ENCODE data around the gene SLC66A2.
"Not testable (repeated sequence)": the region's sequence is repeated elsewhere in the genome, so short reads cannot be mapped to it uniquely, and the experiment has no call there.

Gene SLC66A2

DNA sequence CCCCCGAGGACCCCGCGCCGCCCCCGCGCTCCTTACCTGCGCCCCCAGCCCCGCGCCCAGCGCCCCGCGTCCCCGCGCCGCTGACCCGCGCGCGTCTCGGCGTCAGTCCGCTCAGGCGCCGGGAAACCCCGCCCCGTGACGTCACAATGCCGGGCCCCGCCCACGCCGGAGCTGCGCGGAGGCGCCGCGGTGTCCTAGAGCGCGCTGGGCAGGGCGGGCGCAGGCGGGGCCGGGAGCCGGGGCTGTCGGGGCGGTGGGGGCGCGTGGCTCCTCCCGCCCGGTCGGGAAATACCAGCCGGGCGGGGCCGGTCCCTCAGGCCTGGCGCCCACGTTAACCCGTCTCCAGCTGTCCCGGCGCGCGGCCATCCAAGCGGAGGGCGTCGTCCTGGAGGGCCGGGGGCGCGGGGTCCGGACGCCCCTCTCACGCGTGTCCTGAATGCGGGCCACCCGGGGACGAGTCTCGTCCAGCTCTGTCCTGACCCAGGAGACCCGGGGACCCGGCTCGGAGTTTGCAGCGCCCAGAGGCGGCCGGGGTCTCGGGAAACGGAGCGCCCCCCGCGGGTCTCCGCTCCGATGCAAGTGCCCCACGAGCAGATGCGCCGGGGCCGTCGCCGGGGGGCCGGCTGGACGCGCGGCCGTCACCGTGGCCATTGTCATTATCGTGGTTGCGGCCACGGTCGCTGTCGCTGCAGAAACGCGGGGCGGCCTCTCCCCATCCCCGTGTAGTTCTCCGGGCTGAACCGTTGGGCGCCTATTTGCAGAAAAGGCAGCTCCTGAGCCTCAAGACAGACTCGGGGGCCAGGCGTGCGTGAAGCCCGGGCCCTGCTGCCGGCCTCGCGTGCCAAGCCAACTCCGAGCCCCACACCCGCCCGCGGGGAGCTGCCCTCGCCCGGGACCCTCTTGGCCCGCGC lies at the start of gene SLC66A2:
SLC66A2 (minus strand) TSS at position 109 of the 911 bp plus-strand sequence. CDS start 727 bp downstream, outside the sequence.
- peak; percentile 91 for DNase-seq (ENCODE audit: low spot score)

DNA sequence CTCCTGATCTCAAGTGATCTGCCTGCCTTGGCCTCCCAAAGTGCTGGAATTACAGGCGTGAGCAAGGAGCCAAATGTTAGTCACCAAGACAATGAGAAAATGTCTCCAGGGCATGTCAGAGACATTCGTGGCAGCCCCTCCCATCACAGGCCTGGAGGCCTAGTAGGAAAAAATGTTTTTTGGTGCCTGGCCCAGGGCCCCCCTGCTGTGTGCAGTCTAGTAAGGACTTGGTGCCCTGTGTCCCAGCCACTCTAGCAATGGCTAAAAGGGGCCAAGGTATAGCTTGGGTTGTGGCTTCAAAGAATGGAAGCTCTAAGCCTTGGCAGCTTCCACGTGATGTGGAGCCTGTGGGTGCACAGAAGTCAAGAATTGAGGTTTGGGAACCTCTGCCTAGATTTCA lies 49.4 kb upstream of the SLC66A2 start:
- no peak for DNase-seq (ENCODE audit: low spot score)

GRCh38 chr18:79999701-80000100 lies 48.2 kb upstream of the SLC66A2 start:
- not testable (repeated sequence) for DNase-seq (ENCODE audit: low spot score)

DNA sequence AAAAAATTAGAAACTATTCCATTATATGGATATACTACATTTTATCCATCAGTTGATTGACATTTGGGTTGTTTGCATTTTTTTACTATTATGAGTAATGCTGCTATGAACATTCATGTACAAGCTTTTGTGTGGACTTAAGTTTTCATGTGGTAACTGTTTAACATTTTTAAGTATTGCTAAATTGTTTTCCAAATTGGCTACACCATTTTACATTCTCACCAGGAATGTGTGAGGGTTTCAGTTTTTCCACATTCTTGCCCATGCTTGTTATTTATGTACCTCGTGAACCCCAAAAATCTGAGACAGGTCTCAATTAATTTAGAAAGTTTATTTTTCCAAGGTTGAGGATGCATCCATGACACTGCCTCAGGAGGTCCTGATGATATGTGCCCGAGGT lies 40.0 kb upstream of the SLC66A2 start:
- no peak for DNase-seq (ENCODE audit: low spot score)

- DNase-seq (ENCODE audit: low spot score) = no peak
Observed at GRCh38 chr18:79989195-79989497, 37.7 kb upstream of the SLC66A2 start.

DNA sequence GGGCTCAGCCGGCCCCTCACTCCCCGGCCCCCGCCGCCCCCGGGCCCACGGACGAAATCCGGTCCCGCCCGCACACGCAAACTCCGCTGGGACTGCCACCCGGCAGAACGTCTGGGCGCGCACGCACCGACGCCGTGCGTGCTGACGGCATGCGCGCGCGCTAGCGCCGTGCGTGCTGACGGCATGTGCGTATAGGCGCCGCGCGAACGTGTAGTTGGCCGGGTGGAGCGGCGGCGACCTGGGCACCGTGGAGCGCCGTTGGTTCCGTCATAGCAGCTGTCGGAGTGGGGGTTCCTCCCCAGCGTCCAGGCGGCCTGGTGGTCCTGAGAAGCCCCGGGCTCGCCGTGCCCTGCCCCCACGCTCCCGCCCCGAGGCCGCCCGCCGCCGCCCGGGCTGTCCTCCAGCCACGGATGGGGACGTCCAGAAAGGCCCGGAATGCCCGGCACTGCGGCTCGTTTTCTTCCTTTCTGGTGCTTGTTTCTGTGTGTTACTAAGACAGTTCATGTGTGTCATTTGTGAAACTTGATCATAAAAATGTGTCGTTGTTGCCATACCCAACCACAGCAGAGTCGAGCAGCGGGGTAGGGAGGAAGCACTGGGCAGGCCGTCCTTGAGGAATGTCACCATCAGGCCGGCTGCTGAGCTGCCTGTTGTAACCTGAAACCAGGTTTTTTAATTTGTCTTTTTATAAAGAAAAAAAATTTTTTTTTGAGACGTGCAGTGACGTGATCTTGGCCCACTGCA lies 37.2 kb upstream of the SLC66A2 start, which contains the start of gene TXNL4A:
TXNL4A (minus strand) TSS at position 113 of the 744 bp plus-strand sequence. CDS start 171 bp downstream, outside the sequence.
- DNase-seq (ENCODE audit: low spot score) = peak; percentile 84

DNA sequence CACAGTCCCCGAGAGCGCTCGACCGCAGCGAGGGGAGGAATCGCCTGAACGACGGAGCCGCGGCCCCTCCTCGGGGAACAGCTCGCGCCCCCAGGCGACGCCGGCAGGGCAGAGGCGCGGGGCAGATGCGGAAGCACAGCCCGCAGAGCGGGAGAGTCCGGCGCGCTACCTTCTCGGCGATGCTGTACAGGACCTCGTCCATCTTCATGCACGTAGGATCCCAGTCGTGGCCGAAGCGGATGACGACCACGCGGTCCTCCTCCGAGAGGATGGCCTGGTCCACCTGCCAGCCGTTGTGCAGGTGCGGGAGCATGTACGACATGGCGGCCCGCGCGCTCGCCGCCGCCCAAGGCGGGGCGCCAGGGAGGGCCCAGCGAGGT lies 36.6 kb upstream of the SLC66A2 start:
- DNase-seq (ENCODE audit: low spot score) = peak; percentile 62

DNA sequence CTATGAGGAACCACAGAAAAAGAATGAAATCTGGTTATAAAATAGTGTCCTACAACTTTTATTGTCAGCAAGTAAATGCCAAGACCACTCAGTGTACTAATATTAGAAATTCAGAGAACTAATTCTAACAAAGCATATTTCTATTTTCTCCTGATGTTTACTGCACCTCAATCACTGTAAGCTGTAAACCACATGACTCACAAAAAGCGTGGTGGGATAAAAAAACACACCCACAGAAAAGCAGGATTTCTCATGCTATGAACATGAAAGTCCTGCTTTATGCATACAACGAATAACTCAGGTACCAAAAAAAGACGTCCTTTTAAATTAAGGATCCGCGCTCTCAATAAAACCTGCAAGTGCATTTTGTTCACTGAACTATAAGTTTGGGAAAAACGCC lies 36.1 kb upstream of the SLC66A2 start:
- DNase-seq (ENCODE audit: low spot score) = peak; percentile 43

GRCh38 chr18:79986726-79987125 lies 35.3 kb upstream of the SLC66A2 start:
- DNase-seq (ENCODE audit: low spot score) = peak; percentile 21

- DNase-seq (ENCODE audit: low spot score) = no peak
Observed at GRCh38 chr18:79985172-79985571, 33.7 kb upstream of the SLC66A2 start.

DNA sequence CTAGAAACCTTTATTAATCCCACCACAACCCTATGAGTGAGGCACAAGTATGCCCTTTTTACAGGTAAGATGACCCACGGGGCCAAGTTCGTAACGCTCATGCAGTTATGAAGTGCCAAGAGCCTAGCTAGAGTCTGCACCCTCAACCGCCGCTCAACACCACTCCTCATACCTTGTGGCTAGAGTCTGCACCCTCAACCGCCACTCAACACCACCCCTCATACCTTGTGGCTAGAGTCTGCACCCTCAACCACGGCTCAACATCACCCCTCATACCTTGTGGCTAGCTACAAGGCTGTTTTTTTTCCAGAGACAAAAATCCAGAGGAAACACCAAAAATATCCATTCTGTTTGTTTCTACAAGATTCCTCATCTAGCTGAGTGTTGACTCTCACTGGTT lies 32.3 kb upstream of the SLC66A2 start:
- DNase-seq (ENCODE audit: low spot score) = no peak

DNA sequence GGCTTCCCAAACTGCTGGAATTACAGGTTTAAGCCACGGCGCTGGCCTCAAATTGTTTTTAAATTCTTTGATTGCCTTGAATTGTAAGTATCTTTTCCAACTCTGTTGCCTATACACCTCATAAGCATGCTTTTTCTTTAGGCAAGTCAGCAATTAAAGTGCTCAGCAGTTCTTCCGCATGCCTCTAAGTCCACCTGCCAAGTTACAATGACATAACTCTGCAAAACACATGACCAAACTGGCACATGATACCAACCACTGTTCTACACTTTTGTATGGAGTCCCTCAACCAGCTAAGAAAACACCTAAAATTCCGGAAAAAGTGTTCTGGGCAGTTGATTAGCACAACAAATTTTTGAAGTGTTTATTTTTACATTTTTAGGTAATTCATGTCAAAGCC lies 31.8 kb upstream of the SLC66A2 start:
- no peak for DNase-seq (ENCODE audit: low spot score)

- no peak for DNase-seq (ENCODE audit: low spot score)
Observed at GRCh38 chr18:79982736-79983135, 31.3 kb upstream of the SLC66A2 start.

DNA sequence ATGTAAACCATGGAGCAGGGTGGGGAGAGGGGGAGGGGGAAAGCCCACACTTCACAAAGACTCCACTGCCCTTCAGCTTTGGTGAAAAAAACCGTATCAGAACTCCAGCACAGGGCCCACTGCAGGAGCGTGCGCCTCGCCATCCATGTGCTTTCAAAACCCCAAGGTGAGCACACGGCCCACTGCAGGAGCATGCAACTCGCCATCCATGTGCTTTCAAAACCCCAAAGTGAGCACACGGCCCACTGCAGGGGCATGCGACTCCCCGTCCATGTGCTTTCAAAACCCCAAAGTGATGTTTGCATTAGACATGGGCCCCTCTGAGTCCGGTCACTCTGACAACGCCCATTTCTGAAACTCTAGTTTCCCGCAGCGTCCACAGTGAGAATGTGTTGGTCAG lies 29.1 kb upstream of the SLC66A2 start:
- no peak for DNase-seq (ENCODE audit: low spot score)

DNA sequence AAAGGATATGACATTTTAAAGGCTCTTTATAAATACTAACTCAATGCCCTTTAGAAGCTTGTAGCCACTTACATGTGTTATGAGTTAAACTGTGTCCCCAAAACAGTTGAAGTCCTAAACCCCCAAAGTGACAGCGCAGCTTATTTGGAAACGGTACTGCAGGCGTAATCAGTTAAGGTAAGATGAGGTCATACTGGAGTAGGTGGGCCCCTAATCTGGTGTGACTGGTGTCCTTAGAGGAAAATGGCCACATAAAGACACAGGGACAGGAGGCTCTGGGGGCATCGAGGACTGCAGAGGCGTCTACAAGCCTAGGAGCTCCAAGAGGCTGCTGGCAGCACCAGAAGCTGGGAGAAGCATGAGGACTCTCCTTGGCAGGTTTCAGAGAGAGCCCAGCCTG lies 28.4 kb upstream of the SLC66A2 start:
- no peak for DNase-seq (ENCODE audit: low spot score)

DNA sequence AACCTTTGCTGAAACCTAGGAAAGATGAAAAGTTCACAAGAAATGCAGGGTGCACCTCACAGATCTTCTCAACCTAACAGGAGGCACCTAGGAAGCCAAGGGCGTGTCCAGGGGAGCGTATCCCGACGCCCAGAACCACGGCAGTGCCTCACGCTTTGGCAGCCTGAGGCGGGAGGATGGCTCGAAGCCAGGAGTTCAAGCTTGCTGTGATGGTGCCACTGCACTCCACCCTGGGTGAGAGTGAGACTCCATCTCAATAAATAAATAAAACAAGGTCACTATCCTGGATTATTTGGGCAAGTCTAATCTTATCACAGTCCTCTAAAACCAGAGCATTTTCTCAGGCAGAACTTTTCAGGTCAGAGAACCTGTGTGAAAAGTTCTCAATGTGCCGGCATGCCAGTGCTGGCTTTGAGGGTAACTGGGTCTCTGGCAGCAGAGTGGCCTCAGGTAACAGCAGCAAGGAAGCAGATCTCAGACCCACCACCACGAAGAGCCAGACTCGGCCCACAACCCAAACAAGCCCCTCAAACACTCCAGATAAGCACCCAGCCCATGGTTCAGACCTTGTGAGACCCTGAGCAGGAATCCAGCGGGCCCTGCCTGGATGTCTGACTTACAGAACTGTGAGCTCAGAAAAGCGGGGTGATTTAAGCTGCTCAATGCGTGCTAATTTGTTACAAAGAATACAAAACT lies 24.7 kb upstream of the SLC66A2 start:
- DNase-seq (ENCODE audit: low spot score) = no peak

- no peak for DNase-seq (ENCODE audit: low spot score)
Observed at GRCh38 chr18:79975043-79975442, 23.6 kb upstream of the SLC66A2 start.

- no peak for DNase-seq (ENCODE audit: low spot score)
Observed at GRCh38 chr18:79974025-79974654, 22.7 kb upstream of the SLC66A2 start.

DNA sequence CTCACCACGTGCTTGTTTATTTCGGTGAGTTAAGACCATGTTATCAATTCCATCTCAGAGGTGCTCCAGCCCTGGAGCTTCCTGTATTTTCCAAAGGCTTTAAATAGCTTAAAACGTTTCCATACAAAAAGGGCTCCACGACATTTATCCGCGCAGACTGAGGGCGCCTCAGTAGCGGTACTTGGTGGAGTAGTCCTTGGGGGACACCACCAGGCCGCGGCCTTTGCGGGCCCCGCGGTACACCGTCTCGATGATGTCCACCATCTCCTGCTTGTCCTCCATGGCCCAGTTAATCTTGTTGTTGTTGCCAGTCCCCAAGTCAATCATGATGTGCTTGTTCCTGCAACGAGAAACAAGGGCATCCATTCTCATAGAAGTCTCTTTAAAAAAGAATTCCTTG lies 22.1 kb upstream of the SLC66A2 start:
- no peak for DNase-seq (ENCODE audit: low spot score)

- DNase-seq (ENCODE audit: low spot score) = no peak
Observed at GRCh38 chr18:79972720-79973119, 21.3 kb upstream of the SLC66A2 start.

DNA sequence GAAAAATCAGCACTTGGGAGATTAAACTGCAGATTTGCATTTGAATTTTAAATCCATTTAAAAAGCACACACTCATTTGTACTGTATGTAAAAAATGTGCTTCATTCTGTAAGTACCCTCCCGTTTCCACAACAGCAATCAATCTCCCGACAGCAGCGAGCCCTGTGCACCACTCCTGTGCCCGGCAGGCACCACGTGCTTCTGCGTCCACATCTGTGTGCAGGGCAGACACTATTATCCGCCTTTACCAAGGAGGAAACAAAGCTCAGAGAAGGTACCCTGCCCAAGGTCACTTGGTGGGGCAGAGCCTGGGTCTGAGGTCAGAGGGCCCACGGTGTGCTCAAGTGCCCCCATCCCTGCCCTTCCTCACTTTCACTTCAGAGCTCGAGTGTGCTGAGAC lies 20.5 kb upstream of the SLC66A2 start:
- no peak for DNase-seq (ENCODE audit: low spot score)
